ENCODE results near the gene POP7.

POP7 gene

GRCh38 chr7:100681491-100682227, 24.3 kb upstream of the POP7 start:
- Histone ChIP-seq H3K36me3 (ENCODE audit: control insufficient read depth, insufficient read depth, low read length) (peaks cover 91% of the 10 kb centered on the region), H3K27me3 (ENCODE audit: control insufficient read depth, insufficient read depth, low read length) (no peaks in the 10 kb centered on the region), H3K4me3 (ENCODE audit: low read depth, low read length) (no peak overlapping the region), H3K9ac (ENCODE audit: low read depth, low read length) (no peak overlapping the region), H3K9me3 (ENCODE audit: control insufficient read depth, insufficient read depth, low read length) (no peaks in the 10 kb centered on the region), H3K4me1 (ENCODE audit: control insufficient read depth, insufficient read depth, low read length) (no peaks in the 10 kb centered on the region)

GRCh38 chr7:100682228-100682741, 23.6 kb upstream of the POP7 start:
- no peaks in the 10 kb centered on the region for H3K27me3 ChIP-seq (ENCODE audit: control insufficient read depth, insufficient read depth, low read length)
- H3K9me3 ChIP-seq (ENCODE audit: control insufficient read depth, insufficient read depth, low read length), result no peaks in the 10 kb centered on the region
- H3K4me1 ChIP-seq (ENCODE audit: control insufficient read depth, insufficient read depth, low read length), result no peaks in the 10 kb centered on the region
- no peak overlapping the region for H3K4me3 ChIP-seq (ENCODE audit: low read depth, low read length)
- H3K9ac ChIP-seq (ENCODE audit: low read depth, low read length), result no peak overlapping the region
- H3K36me3 ChIP-seq (ENCODE audit: control insufficient read depth, insufficient read depth, low read length), result peaks cover 92% of the 10 kb centered on the region

GRCh38 chr7:100682991-100683658, 22.8 kb upstream of the POP7 start:
- no peaks in the 10 kb centered on the region for H3K27me3 ChIP-seq (ENCODE audit: control insufficient read depth, insufficient read depth, low read length)
- no peak overlapping the region for H3K9ac ChIP-seq (ENCODE audit: low read depth, low read length)
- peaks cover 91% of the 10 kb centered on the region for H3K36me3 ChIP-seq (ENCODE audit: control insufficient read depth, insufficient read depth, low read length)
- no peak overlapping the region for H3K4me3 ChIP-seq (ENCODE audit: low read depth, low read length)
- H3K9me3 ChIP-seq (ENCODE audit: control insufficient read depth, insufficient read depth, low read length), result no peaks in the 10 kb centered on the region
- no peaks in the 10 kb centered on the region for H3K4me1 ChIP-seq (ENCODE audit: control insufficient read depth, insufficient read depth, low read length)

- H3K9ac ChIP-seq (ENCODE audit: low read depth, low read length), result no peak overlapping the region
- no peaks in the 10 kb centered on the region for H3K9me3 ChIP-seq (ENCODE audit: control insufficient read depth, insufficient read depth, low read length)
- H3K27me3 ChIP-seq (ENCODE audit: control insufficient read depth, insufficient read depth, low read length), result no peaks in the 10 kb centered on the region
- H3K36me3 ChIP-seq (ENCODE audit: control insufficient read depth, insufficient read depth, low read length), result peaks cover 90% of the 10 kb centered on the region
- H3K4me1 ChIP-seq (ENCODE audit: control insufficient read depth, insufficient read depth, low read length), result no peaks in the 10 kb centered on the region
- H3K4me3 ChIP-seq (ENCODE audit: low read depth, low read length), result no peak overlapping the region
These were observed 22.0 kb upstream of the POP7 start for GRCh38 chr7:100683659-100684533.

- Histone ChIP-seq H3K27me3 (ENCODE audit: control insufficient read depth, insufficient read depth, low read length) (no peaks in the 10 kb centered on the region), H3K9me3 (ENCODE audit: control insufficient read depth, insufficient read depth, low read length) (no peaks in the 10 kb centered on the region), H3K9ac (ENCODE audit: low read depth, low read length) (no peak overlapping the region), H3K36me3 (ENCODE audit: control insufficient read depth, insufficient read depth, low read length) (peaks cover 92% of the 10 kb centered on the region), H3K4me3 (ENCODE audit: low read depth, low read length) (no peak overlapping the region), H3K4me1 (ENCODE audit: control insufficient read depth, insufficient read depth, low read length) (no peaks in the 10 kb centered on the region)
These were observed 21.3 kb upstream of the POP7 start for GRCh38 chr7:100684534-100685042.

GRCh38 chr7:100685049-100685605, 20.8 kb upstream of the POP7 start:
- Histone ChIP-seq H3K9ac (ENCODE audit: low read depth, low read length) (no peak overlapping the region), H3K9me3 (ENCODE audit: control insufficient read depth, insufficient read depth, low read length) (no peaks in the 10 kb centered on the region), H3K4me1 (ENCODE audit: control insufficient read depth, insufficient read depth, low read length) (no peaks in the 10 kb centered on the region), H3K36me3 (ENCODE audit: control insufficient read depth, insufficient read depth, low read length) (peaks cover 89% of the 10 kb centered on the region), H3K4me3 (ENCODE audit: low read depth, low read length) (no peak overlapping the region), H3K27me3 (ENCODE audit: control insufficient read depth, insufficient read depth, low read length) (no peaks in the 10 kb centered on the region)

- H3K4me3 ChIP-seq (ENCODE audit: low read depth, low read length), result no peak overlapping the region
- no peaks in the 10 kb centered on the region for H3K9me3 ChIP-seq (ENCODE audit: control insufficient read depth, insufficient read depth, low read length)
- no peak overlapping the region for H3K9ac ChIP-seq (ENCODE audit: low read depth, low read length)
- H3K27me3 ChIP-seq (ENCODE audit: control insufficient read depth, insufficient read depth, low read length), result no peaks in the 10 kb centered on the region
- H3K36me3 ChIP-seq (ENCODE audit: control insufficient read depth, insufficient read depth, low read length), result peaks cover 86% of the 10 kb centered on the region
- H3K4me1 ChIP-seq (ENCODE audit: control insufficient read depth, insufficient read depth, low read length), result no peaks in the 10 kb centered on the region
These were observed 20.2 kb upstream of the POP7 start for GRCh38 chr7:100685631-100686145.

- Histone ChIP-seq H3K27me3 (ENCODE audit: control insufficient read depth, insufficient read depth, low read length) (no peaks in the 10 kb centered on the region), H3K4me1 (ENCODE audit: control insufficient read depth, insufficient read depth, low read length) (no peaks in the 10 kb centered on the region), H3K4me3 (ENCODE audit: low read depth, low read length) (no peak overlapping the region), H3K9me3 (ENCODE audit: control insufficient read depth, insufficient read depth, low read length) (no peaks in the 10 kb centered on the region), H3K36me3 (ENCODE audit: control insufficient read depth, insufficient read depth, low read length) (peaks cover 84% of the 10 kb centered on the region), H3K9ac (ENCODE audit: low read depth, low read length) (no peak overlapping the region)
These were observed 19.6 kb upstream of the POP7 start for GRCh38 chr7:100686201-100686821.

- no peaks in the 10 kb centered on the region for H3K9me3 ChIP-seq (ENCODE audit: control insufficient read depth, insufficient read depth, low read length)
- no peak overlapping the region for H3K9ac ChIP-seq (ENCODE audit: low read depth, low read length)
- H3K4me1 ChIP-seq (ENCODE audit: control insufficient read depth, insufficient read depth, low read length), result peaks cover under 1% of the 10 kb centered on the region
- H3K4me3 ChIP-seq (ENCODE audit: low read depth, low read length), result no peak overlapping the region
- no peaks in the 10 kb centered on the region for H3K27me3 ChIP-seq (ENCODE audit: control insufficient read depth, insufficient read depth, low read length)
- peaks cover 80% of the 10 kb centered on the region for H3K36me3 ChIP-seq (ENCODE audit: control insufficient read depth, insufficient read depth, low read length)
These were observed 19.1 kb upstream of the POP7 start for GRCh38 chr7:100686822-100687211.

- peaks cover 4% of the 10 kb centered on the region for H3K4me1 ChIP-seq (ENCODE audit: control insufficient read depth, insufficient read depth, low read length)
- H3K36me3 ChIP-seq (ENCODE audit: control insufficient read depth, insufficient read depth, low read length), result peaks cover 76% of the 10 kb centered on the region
- no peak overlapping the region for H3K4me3 ChIP-seq (ENCODE audit: low read depth, low read length)
- no peaks in the 10 kb centered on the region for H3K9me3 ChIP-seq (ENCODE audit: control insufficient read depth, insufficient read depth, low read length)
- no peaks in the 10 kb centered on the region for H3K27me3 ChIP-seq (ENCODE audit: control insufficient read depth, insufficient read depth, low read length)
- no peak overlapping the region for H3K9ac ChIP-seq (ENCODE audit: low read depth, low read length)
These were observed 18.7 kb upstream of the POP7 start for GRCh38 chr7:100687261-100687660.
